Smooth muscle cell (in vitro differentiated cells): Measurements from ENCODE around the gene FGF6. TPM values are rescaled to one million over a fixed set of nuclear protein-coding genes. Genes with fewer than 3 reads are reported as not detected.

Source experiments
- DNase-seq: peaks from one replicate; lab custom pipeline; 2025; ENCODE audit not compliant: unreplicated experiment; lab: John Stamatoyannopoulos, UW
- H2AFZ ChIP-seq: fragments of 200-600 bp; sonication (generic); 2 replicates; pipeline ENCODE4 v1.6.0; 2016; ENCODE audit warnings: antibody characterized with exemption, low read depth, mild to moderate bottlenecking
- H3F3A ChIP-seq: fragments of 200-600 bp; sonication (generic); 2 replicates; pipeline ENCODE4 v1.6.0; 2017; ENCODE audit warnings: antibody characterized with exemption, low read depth
- H3K27ac ChIP-seq: fragments of 200-600 bp; sonication (generic); 2 replicates; pipeline ENCODE4 v1.5.1; 2016; ENCODE audit warnings: low read depth, mild to moderate bottlenecking
- H3K27me3 ChIP-seq: fragments of 200-600 bp; sonication (generic); 2 replicates; pipeline ENCODE4 v1.6.1; 2016; ENCODE audit warnings: low read depth, mild to moderate bottlenecking
- H3K36me3 ChIP-seq: fragments of 200-600 bp; sonication (generic); 2 replicates; pipeline ENCODE4 v1.5.1; 2016; ENCODE audit warnings: low read depth
- H3K4me1 ChIP-seq: fragments of 200-600 bp; sonication (generic); 2 replicates; pipeline ENCODE4 v1.5.1; 2016; ENCODE audit warnings: low read depth
- H3K4me2 ChIP-seq: fragments of 200-600 bp; sonication (generic); 2 replicates; pipeline ENCODE4 v1.6.0; 2016; ENCODE audit warnings: mild to moderate bottlenecking
- H3K4me3 ChIP-seq: fragments of 200-600 bp; sonication (generic); 2 replicates; pipeline ENCODE4 v1.5.1; 2016; ENCODE audit warnings: mild to moderate bottlenecking
- H3K79me2 ChIP-seq: fragments of 200-600 bp; sonication (generic); 2 replicates; pipeline ENCODE4 v1.6.0; 2016; ENCODE audit warnings: low read depth, mild to moderate bottlenecking
- H3K9ac ChIP-seq: fragments of 200-600 bp; sonication (generic); 2 replicates; pipeline ENCODE4 v1.6.0; 2016; ENCODE audit warnings: low read depth
- H3K9me3 ChIP-seq: fragments of 200-600 bp; sonication (generic); replicated peaks from 2 replicates; pipeline ENCODE4 v1.5.1; 2016; ENCODE audit warnings: low read depth
- H4K20me1 ChIP-seq: fragments of 200-600 bp; sonication (generic); 2 replicates; pipeline ENCODE4 v1.6.0; 2016; ENCODE audit warnings: low read depth
- WGBS: methylation state at CpG from one replicate; pipeline ENCODE4 v1.1.7; 2016; ENCODE audit warnings: low lambda C conversion rate; 5-methylcytosine and 5-hydroxymethylcytosine counted together
- polyA plus RNA-seq: library from polyadenylated mRNA; unstranded; fragments of >200 nt; fragmentation: Nextera tagmentation; extraction: Ambion mirVana; gene quantifications from 2 replicates; pipeline ENCODE4 v1.2.1, GENCODE V29; 2016
- total RNA-seq: library from RNA; depleted of rRNA; stranded (reverse); fragments of >200 nt; gene quantifications from 2 replicates; pipeline ENCODE4 v1.2.3, GENCODE V29; 2014
- TF ChIP-seq, protein P1 (sequence below): fragments of 200-600 bp; sonication (generic); IDR thresholded peaks from 2 replicates; pipeline ENCODE4 v1.5.1; 2017; ENCODE audit warnings: borderline replicate concordance, mild to moderate bottlenecking, antibody characterized with exemption; ENCODE audit not compliant: insufficient read depth, poor library complexity, severe bottlenecking

Gene FGF6
- total and polyA plus RNA-seq, 2 experiments from 2014 or later: not detected

DNA sequence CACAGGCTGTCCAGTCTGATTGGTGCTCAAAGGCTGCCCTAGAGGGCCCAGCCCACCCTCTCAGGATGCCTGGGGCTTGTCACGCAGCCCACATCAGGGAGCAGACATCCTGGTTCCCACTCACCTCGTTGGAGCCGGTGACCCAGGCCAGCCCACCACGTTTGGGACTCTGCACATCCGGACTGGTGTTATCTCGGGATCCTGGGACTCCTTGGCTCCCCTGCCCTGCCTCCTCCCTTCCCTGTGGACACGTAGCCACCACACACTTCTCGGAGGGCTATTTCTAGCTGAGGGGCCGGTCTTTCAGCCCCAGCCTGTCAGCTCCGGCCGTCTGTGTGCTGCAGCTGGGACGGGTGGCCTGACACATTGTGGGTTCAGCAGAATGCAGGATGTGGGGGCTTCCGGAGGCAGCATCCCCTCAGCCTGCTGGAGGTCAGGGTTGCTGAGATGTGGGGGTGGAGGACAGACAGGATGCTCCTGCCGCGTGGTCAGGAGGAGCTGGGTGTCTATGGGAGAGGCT, 53.3 kb downstream of the FGF6 start:
- Histone ChIP-seq H3K27me3 (no peaks in the 10 kb centered on the region), H3K4me2 (no peak overlapping the region), H3K4me3 (no peak overlapping the region), H3K4me1 (no peaks in the 10 kb centered on the region), H3K9ac (no peak overlapping the region), H3K36me3 (no peaks in the 10 kb centered on the region), H4K20me1 (no peaks in the 10 kb centered on the region), H2AFZ (no peak overlapping the region), H3K9me3 (no peaks in the 10 kb centered on the region), H3K27ac (no peak overlapping the region), H3F3A (no peaks in the 10 kb centered on the region), H3K79me2 (no peaks in the 10 kb centered on the region)
- TF ChIP-seq, protein P1, sequence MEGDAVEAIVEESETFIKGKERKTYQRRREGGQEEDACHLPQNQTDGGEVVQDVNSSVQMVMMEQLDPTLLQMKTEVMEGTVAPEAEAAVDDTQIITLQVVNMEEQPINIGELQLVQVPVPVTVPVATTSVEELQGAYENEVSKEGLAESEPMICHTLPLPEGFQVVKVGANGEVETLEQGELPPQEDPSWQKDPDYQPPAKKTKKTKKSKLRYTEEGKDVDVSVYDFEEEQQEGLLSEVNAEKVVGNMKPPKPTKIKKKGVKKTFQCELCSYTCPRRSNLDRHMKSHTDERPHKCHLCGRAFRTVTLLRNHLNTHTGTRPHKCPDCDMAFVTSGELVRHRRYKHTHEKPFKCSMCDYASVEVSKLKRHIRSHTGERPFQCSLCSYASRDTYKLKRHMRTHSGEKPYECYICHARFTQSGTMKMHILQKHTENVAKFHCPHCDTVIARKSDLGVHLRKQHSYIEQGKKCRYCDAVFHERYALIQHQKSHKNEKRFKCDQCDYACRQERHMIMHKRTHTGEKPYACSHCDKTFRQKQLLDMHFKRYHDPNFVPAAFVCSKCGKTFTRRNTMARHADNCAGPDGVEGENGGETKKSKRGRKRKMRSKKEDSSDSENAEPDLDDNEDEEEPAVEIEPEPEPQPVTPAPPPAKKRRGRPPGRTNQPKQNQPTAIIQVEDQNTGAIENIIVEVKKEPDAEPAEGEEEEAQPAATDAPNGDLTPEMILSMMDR: no peak
- 75% methylated on average over 15 of the region's 15 CpGs for WGBS
- DNase-seq: no peak

DNA sequence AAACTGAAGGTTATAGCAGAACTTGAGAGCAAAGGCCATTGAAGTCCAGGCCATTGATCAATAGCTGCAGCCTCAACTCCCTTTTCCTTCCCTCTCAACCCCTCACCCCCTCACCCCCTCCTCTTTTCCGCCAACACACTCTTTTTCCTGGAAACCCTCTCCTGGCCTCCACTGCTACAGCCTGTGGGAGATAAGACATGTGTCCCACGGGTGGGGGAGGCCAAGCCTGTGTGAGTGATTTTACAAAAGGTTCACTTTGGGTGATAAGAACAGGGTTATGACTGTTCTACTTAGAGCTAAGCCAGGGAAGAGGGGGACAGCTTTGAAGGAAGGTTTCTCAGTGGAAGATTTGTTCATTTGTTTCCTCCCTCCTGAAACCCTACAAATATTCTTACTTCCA, 57.0 kb downstream of the FGF6 start:
- 46% methylated on average over 2 of the region's 2 CpGs for WGBS
- no peak overlapping the region for H3K27ac ChIP-seq

DNA sequence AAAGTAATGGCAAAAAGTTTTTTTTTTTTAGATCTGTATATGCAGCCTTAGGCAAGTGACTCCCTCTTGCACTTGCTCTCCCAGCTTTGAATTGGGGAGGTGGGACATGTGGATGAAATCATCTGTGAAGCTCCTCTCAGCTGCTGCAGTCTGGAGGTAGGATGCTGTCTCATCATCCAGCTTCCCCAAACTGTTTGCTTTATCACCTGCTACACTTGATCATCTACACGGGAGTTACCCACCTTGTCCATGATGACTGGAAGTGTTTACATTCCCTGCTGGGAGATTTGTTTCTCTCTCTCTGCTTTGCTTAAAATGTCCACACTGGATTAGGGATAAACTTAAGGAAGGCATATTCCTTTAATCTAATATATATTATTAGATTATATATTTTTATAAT, 57.6 kb downstream of the FGF6 start:
- no peaks in the 10 kb centered on the region for H3K4me1 ChIP-seq
- H2AFZ ChIP-seq: no peak overlapping the region
- no peaks in the 10 kb centered on the region for H3K9me3 ChIP-seq
- TF ChIP-seq, protein P1: no peak
- H3K4me3 ChIP-seq: no peak overlapping the region
- no peak overlapping the region for H3K9ac ChIP-seq
- no peak for DNase-seq
- H3K36me3 ChIP-seq: no peaks in the 10 kb centered on the region
- no peaks in the 10 kb centered on the region for H3K27me3 ChIP-seq
- no peak overlapping the region for H3K4me2 ChIP-seq
- 91% methylated on average over 1 of the region's 1 CpG for WGBS
- no peaks in the 10 kb centered on the region for H3K79me2 ChIP-seq
- H3K27ac ChIP-seq: no peak overlapping the region
- no peaks in the 10 kb centered on the region for H3F3A ChIP-seq
- H4K20me1 ChIP-seq: no peaks in the 10 kb centered on the region

More for the DNA sequence above, 57.0 kb downstream of the FGF6 start:
- Histone ChIP-seq H2AFZ (no peak overlapping the region), H3K27me3 (no peaks in the 10 kb centered on the region), H4K20me1 (no peaks in the 10 kb centered on the region), H3K4me1 (no peaks in the 10 kb centered on the region), H3K9me3 (no peaks in the 10 kb centered on the region), H3F3A (no peaks in the 10 kb centered on the region), H3K9ac (no peak overlapping the region), H3K79me2 (no peaks in the 10 kb centered on the region), H3K4me2 (no peak overlapping the region), H3K36me3 (no peaks in the 10 kb centered on the region), H3K4me3 (no peak overlapping the region)
- no peak for DNase-seq
- TF ChIP-seq, protein P1: no peak

DNA sequence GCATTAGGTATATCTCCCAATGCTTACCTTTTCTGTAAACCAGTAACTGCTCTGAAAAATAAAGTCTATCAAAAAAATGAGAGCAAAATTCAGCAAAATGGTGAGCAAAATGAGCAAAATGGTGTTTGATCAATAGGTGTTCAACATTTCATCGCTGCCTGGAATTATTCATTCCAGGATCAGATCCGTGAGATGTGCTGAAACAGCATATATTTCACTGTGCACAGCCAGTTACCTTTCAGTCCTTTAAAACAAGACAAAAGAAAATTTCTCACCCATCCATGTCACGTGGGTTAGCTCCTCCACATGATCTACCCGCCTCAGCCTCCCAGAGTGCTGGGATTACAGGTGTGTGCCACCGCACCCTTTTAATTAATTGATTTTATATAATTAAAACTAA, 58.0 kb downstream of the FGF6 start:
- WGBS: 86% methylated on average over 5 of the region's 5 CpGs
- TF ChIP-seq, protein P1: no peak
- Histone ChIP-seq H3F3A (no peaks in the 10 kb centered on the region), H3K4me2 (no peak overlapping the region), H3K4me3 (no peak overlapping the region), H4K20me1 (no peaks in the 10 kb centered on the region), H3K27me3 (no peaks in the 10 kb centered on the region), H3K79me2 (no peaks in the 10 kb centered on the region), H3K4me1 (no peaks in the 10 kb centered on the region), H2AFZ (no peak overlapping the region), H3K27ac (no peak overlapping the region), H3K9ac (no peak overlapping the region), H3K36me3 (no peaks in the 10 kb centered on the region), H3K9me3 (no peaks in the 10 kb centered on the region)
- no peak for DNase-seq
